Endothelial cell (in vitro differentiated cells): Measurements from ENCODE around the gene NAALADL2. TPM values are rescaled to one million over a fixed set of nuclear protein-coding genes. Genes with fewer than 3 reads are reported as not detected.

Experiments used
- DNase-seq: peaks from one replicate; pipeline ENCODE4 v3.0.0; 2021; ENCODE audit warnings: low spot score
- H3K27ac Mint-ChIP-seq: one replicate; pipeline ENCODE4 v1.8.0; 2021; ENCODE audit warnings: mixed read lengths, inconsistent platforms; ENCODE audit not compliant: unreplicated experiment
- H3K27me3 Mint-ChIP-seq: one replicate; pipeline ENCODE4 v1.8.0; 2021; ENCODE audit warnings: mild to moderate bottlenecking, moderate library complexity, mixed read lengths, inconsistent platforms; ENCODE audit not compliant: unreplicated experiment
- H3K36me3 Mint-ChIP-seq: one replicate; pipeline ENCODE4 v1.8.0; 2021; ENCODE audit warnings: mild to moderate bottlenecking, low read depth, mixed read lengths, inconsistent platforms; ENCODE audit not compliant: unreplicated experiment
- H3K4me1 Mint-ChIP-seq: one replicate; pipeline ENCODE4 v1.8.0; 2021; ENCODE audit warnings: mild to moderate bottlenecking, mixed read lengths, inconsistent platforms; ENCODE audit not compliant: unreplicated experiment
- H3K4me3 Mint-ChIP-seq: one replicate; pipeline ENCODE4 v1.8.0; 2021; ENCODE audit warnings: mild to moderate bottlenecking, mixed read lengths, inconsistent platforms; ENCODE audit not compliant: unreplicated experiment
- H3K9me3 Mint-ChIP-seq: one replicate; pipeline ENCODE4 v1.8.0; 2021; ENCODE audit warnings: mixed read lengths, inconsistent platforms; ENCODE audit not compliant: unreplicated experiment
- CTCF ChIP-seq: fragments of 200-600 bp; sonication (generic); IDR thresholded peaks from one replicate; pipeline ENCODE4 v1.5.0; 2021; ENCODE audit warnings: antibody characterized with exemption; ENCODE audit not compliant: unreplicated experiment
- total RNA-seq: library from RNA; stranded (reverse); fragmentation: NEBNext Ultra II Directional; extraction: Animal tissue kit (Norgen Biotek cat#: 25700); gene quantifications from one replicate; pipeline ENCODE4 v1.2.1, GENCODE V29; 2021; ENCODE audit not compliant: unreplicated experiment

Gene NAALADL2
- total RNA-seq, 1 donor from 2014 or later = 3.5 TPM

- H3K4me1 Mint-ChIP-seq = no peaks in the 10 kb centered on the region
- no peak for TF ChIP-seq CTCF
- peaks cover 4% of the 10 kb centered on the region for H3K9me3 Mint-ChIP-seq
- H3K4me3 Mint-ChIP-seq = no peak overlapping the region
- no peaks in the 10 kb centered on the region for H3K36me3 Mint-ChIP-seq
- H3K27ac Mint-ChIP-seq = no peak overlapping the region
- peaks cover 2% of the 10 kb centered on the region for H3K27me3 Mint-ChIP-seq
- no peak for DNase-seq
Measured at GRCh38 chr3:175057401-175057800, 198.3 kb downstream of the NAALADL2 start.

- DNase-seq = no peak
- Mint-ChIP-seq H3K4me3 (no peak overlapping the region), H3K4me1 (no peaks in the 10 kb centered on the region), H3K27ac (no peak overlapping the region), H3K36me3 (no peaks in the 10 kb centered on the region), H3K9me3 (peaks cover 4% of the 10 kb centered on the region), H3K27me3 (peaks cover 2% of the 10 kb centered on the region)
- no peak for TF ChIP-seq CTCF
Measured at GRCh38 chr3:175059788-175060187, 200.7 kb downstream of the NAALADL2 start.

- no peaks in the 10 kb centered on the region for H3K9me3 Mint-ChIP-seq
- no peaks in the 10 kb centered on the region for H3K27me3 Mint-ChIP-seq
- no peak for TF ChIP-seq CTCF
- DNase-seq = no peak
- H3K4me3 Mint-ChIP-seq = no peak overlapping the region
- H3K4me1 Mint-ChIP-seq = no peaks in the 10 kb centered on the region
- H3K27ac Mint-ChIP-seq = no peak overlapping the region
- H3K36me3 Mint-ChIP-seq = no peaks in the 10 kb centered on the region
Measured at GRCh38 chr3:175065497-175065896, 206.4 kb downstream of the NAALADL2 start.

- Mint-ChIP-seq H3K9me3 (no peaks in the 10 kb centered on the region), H3K4me1 (no peaks in the 10 kb centered on the region), H3K4me3 (no peak overlapping the region), H3K27ac (no peak overlapping the region), H3K36me3 (no peaks in the 10 kb centered on the region), H3K27me3 (no peaks in the 10 kb centered on the region)
- TF ChIP-seq CTCF = no peak
- DNase-seq = no peak
Measured at GRCh38 chr3:175066617-175067415, 207.7 kb downstream of the NAALADL2 start.

GRCh38 chr3:175068587-175068986, 209.5 kb downstream of the NAALADL2 start:
- no peak for TF ChIP-seq CTCF
- no peak for DNase-seq
- no peaks in the 10 kb centered on the region for H3K9me3 Mint-ChIP-seq
- no peaks in the 10 kb centered on the region for H3K27me3 Mint-ChIP-seq
- no peak overlapping the region for H3K27ac Mint-ChIP-seq
- H3K36me3 Mint-ChIP-seq = no peaks in the 10 kb centered on the region
- no peak overlapping the region for H3K4me3 Mint-ChIP-seq
- H3K4me1 Mint-ChIP-seq = no peaks in the 10 kb centered on the region
